KBM-7 (cell line): ENCODE results near the gene ZNF629.

Experiments
- DNase-seq: peaks from one replicate; pipeline ENCODE4 v3.0.0-alpha.2; 2015
- in situ Hi-C: fragments of 300-500 bp; cut with MboI; formaldehyde crosslinking; loops from 2 replicates; pipeline ENCODE4 v1.14.3; 2020; ENCODE audit warnings: low sequenced_read_pairs, low pct_unique_long_range_greater_than_20kb, mixed read lengths

ZNF629 gene

DNA sequence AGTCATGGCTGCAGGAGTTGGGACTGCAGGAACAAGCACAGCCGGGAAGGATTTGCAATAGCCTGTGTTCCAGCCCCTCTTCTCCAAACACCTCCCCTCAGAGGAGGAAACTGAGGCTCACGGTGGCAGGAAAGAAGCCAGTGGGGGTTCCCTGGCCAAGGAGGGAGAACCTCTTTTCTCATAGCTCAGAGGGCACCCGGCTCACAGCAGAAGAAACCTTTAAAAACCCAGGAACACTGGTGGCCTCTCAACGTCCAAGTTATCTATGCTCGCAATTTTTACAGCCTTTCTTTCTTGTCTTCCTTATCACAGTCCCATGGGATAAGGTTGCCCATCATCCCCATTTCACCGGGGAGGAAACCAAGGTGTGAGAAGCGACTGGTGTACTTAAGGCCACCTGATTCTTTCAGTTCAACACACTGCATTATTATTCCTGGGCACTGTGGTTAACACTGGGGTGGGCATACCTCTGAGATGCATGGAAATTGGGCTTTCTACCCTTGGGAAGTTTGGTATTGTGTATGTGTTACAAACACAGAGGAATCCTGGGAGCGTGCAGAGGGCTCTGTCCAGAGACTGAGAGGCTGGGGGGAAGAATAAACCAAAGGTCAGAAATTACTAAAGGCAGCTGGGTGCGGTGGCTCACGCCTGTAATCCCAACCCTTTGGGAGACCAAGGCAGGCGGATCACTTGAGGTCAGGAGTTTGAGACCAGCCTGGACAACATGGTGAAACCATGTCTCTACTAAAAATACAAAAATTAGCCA is 791 bp upstream of the ZNF629 start:
- in situ Hi-C loops = no loop called here
- no peak for DNase-seq

DNA sequence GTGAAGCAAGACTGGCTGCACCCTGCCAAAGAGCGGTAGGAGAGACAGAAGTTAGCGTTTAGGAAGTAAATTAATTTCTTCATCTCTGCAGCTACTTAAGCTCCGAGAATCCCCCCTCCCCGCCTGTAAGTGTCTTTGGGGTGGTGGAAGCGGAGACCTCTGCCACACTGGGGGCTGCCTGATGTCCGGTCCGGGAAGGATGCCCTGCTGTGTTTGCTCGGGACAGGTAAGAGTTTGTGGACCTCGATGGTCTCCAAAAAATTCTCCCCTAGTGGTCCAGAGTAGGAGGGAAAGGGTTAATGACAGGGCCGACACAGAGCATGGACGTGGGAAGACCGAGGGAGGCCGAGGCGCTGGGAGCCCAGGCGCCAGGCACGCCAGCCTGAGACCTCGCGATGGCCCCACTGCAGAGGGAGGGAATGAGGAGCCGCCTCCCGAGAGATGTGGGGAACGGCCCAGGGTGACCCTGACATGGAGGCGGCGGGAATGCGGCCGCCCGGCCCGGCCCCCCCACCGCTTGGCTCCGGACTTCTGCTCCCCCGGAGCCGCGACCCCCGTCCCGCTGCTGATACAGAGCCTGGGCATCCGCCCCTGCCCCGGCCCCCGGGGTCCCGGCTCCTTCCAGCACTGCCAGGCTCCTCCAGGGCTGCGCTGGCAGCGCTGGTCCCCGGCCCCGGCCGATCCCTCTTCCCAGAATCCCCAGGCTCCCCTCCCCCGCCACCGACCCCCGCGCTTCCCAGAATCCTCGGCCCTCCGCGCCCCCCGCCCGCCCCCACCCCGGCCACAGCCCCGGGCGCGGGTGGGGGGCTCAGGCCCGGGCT is 680 bp downstream of the ZNF629 start:
- in situ Hi-C loops = no loop called here
- no peak for DNase-seq

DNA sequence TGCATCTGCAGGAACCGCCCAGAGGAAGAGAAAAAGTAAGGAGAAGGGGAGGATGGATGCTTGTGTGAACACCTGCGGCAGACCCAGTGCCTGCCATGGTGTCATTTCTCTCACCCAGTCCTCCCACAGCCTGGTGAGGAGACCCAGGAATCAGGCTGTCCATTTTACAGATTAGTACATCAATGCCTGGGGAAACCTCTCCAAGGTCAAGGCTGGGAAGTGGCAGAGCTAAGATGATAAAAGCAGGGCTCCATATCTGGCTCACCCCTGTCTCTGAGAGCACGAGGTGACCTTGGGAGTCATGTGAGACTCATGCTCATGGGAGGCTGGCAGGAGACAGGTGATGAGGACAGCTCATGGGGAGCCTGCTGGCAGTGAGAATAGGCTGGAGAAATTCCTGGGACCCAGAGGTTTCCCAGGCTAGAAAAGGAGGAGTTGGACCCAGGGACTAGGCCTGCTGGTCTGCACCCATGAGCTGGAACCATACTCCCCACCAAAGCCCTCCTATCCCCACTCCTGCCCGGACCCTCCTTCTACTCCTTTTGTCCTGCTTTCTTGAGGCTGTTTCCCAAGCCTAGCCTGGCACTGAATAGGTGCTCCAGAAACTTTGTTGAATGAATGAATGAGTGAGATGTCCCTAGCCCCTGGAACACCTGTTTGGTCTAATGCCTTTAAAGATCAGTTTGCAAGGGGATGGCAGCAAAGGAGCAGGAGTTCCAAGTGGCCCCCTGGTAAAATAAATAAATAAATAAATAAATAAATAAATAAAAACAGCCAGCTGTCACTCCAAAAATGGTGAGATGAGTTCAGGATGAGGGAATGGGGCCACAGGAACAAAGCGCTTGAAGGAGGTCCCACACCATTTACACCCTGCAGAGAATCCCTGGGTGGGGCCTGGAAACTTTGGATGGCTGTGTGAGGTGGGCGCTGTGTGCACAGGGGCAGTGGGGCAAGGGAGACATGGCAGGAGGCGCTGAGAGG is 1.6 kb downstream of the ZNF629 start:
- DNase-seq = no peak
- in situ Hi-C loops = no loop called here

DNA sequence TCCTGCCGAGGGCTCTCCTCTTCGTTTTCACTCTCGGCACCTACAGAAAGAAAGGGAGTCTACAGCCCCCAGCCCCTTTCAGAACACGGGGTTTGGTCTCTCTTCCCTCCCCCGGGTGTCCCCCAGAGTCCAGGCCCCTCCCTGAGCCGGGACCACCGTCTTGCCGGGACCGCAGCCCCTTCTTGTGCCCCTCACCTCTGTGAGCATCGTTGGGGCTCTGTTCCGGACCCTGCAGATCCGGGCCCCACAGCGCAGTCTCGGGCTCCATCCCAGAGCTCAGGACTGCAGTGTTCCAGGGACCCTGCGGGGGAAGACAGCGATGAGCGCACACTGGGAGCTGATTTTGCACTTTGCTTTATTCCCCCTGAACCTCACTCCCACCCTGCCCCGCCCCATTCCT is 2.8 kb downstream of the ZNF629 start:
- in situ Hi-C loops = no loop called here
- no peak for DNase-seq

DNA sequence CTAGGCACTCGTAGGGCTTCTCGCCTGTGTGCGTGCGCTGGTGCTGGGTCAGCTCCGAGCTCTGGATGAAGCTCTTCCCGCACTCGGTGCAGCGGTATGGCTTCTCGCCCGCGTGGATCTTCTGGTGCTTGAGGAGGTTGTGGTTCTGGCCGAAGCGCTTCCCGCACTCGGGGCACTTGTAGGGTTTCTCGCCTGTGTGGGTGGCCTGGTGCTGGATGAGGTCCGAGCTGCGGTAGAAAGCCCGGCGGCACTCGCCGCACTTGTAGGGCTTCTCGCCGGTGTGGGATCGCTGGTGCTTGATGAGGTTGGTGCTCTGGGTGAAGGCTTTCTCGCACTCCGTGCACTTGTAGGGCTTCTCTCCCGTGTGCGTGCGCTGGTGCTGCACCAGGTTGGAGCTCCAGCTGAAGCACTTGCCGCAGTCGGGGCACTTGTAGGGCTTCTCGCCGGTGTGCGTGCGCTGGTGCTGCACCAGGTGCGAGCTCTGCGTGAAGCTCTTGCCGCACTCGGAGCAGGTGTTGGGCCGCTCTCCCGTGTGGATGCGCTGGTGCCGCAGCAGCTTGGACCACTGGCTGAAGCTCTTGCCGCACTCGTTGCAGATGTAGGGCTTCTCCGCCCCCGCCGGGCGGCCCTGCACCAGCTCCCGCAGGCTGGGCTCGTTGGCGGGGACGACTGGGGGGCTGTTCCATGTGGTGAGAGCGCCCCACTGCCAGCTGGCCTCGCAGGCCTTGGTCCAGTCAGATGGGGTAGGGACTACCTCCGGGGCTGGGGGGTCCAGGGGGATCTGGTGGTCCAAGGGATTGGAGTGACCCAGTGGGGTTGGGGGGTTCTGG is 3.5 kb downstream of the ZNF629 start:
- no peak for DNase-seq
- in situ Hi-C loops = no loop called here

DNA sequence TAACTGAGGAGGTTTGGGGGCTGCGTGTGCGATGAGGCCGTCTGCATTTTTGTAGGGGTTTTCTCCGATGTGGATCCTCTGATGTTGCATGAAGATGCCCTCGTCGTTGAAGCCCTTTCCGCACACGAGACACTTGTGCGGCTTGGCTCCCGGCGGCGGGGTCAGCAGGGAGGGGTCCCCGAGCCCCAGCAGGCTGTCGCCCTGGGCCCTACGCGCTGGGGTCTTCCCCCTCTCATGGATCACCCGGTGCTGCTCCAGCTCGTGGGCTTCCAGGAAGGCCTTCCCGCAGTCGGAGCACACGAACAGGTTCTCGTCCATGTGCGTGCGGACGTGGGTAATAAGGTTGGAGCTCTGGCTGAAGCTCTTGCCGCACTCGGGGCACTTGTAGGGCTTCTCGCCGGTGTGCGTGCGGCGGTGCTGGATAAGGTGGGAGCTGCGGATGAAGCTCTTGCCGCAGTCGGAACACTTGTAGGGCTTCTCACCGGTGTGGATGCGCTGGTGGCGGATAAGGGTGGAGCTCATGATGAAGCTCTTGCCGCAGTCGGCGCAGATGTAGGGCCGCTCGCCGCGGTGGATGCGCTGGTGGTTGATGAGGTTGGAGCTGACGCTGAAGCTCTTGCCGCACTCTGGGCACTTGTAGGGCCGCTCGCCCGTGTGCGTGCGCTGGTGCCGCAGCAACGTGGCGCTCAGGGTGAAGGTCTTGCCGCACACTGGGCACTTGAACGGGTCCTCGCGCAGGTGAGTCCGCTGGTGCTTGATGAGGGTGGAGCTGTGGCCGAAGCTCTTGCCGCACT is 4.3 kb downstream of the ZNF629 start:
- in situ Hi-C loops = no loop called here

DNA sequence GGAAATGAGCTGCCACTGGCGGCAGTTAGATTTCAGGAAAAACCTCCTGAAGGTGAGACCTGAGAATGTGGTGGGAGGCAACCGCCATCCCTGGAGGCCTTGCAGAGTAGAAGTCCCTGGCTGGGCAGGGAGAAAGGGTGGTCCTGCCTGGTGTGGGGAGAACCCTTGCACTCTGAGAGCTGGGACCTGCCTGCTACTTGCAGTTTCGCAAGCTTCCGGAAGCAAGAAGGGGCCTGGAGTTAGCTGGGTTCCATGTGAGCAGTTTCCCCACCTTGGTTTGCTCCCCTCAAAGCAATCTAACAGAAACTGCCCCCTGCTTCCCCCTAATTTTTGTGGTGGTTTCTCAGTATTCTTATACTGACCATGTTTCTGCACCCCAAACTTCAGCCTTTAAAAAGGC is 6.5 kb downstream of the ZNF629 start:
- in situ Hi-C loops = no loop called here
- DNase-seq = no peak

More for the DNA sequence above, 4.3 kb downstream of the ZNF629 start:
- DNase-seq = no peak

DNA sequence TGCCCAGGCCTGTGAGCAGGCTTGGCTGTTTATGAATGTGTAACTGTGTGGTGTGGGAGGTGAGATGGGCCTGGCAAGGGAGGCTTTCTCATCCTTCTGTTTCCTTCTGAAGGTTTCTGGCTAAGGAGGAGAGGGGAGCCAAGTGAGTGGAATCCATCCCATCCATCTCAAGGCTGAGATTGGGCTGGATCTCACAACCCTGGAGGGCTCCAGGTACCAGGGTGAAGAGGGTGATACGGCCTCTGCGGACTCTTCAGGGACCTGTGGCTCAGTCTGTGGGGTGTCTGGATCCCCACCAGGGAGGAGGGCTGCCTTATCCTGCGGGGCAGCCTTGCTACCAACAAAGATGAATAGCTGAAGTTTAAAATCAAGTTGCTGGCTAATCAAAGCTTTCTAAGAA is 7.0 kb downstream of the ZNF629 start:
- no peak for DNase-seq
- in situ Hi-C loops = no loop called here

DNA sequence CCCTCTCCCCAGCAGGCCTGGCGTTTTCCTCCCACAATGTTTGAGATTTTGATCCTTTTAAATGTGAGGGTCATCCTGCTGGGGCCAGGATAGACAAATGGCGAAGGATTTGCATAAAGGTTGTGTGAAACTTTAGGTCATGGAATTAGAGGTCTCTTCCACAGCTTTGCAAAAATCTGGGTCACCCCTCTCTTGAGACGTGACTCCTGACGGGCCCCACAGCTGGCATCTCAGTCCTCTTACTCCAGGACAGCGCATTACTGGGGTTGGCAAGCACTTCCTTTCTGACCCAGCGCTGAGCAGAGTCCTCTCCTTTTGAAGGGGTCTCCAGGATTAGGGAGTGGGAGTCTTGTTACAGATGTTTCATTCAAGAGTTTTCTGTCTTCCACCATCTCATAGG is 7.4 kb downstream of the ZNF629 start:
- in situ Hi-C loops = no loop called here
- no peak for DNase-seq

DNA sequence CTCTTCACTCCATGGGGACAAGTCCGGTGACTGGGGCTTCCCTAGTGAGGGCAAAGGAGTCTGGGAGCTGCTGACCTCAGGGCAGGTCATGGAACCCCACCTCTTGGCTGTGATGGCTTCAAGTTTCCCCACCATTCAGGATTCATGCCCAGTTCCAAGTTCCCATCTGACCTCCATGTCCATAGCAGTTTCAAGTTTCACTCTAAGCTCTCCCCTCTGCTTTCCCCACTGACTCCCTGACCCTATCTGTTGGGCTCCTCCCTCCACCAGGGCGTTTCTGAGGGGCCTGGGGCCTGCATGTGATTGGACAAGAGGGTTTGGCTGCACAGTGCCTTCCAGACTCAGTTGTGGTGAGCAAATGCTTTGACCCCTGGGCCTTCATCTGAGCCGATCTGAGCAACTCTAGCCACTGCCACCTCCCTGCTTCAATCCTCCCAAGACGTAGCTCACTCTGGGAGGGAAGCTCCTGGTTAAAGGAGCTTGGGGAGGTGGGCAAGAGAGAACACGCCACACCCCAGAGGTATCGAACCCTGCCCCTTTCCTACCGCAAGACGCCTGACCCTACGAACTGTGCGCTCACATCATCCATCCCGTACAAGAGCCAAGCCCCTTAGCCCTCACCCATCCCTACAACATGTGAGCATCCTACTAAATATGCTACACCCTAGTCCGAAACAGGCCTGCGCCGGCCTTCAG is 8.3 kb downstream of the ZNF629 start:
- in situ Hi-C loops = no loop called here
- DNase-seq = no peak

DNA sequence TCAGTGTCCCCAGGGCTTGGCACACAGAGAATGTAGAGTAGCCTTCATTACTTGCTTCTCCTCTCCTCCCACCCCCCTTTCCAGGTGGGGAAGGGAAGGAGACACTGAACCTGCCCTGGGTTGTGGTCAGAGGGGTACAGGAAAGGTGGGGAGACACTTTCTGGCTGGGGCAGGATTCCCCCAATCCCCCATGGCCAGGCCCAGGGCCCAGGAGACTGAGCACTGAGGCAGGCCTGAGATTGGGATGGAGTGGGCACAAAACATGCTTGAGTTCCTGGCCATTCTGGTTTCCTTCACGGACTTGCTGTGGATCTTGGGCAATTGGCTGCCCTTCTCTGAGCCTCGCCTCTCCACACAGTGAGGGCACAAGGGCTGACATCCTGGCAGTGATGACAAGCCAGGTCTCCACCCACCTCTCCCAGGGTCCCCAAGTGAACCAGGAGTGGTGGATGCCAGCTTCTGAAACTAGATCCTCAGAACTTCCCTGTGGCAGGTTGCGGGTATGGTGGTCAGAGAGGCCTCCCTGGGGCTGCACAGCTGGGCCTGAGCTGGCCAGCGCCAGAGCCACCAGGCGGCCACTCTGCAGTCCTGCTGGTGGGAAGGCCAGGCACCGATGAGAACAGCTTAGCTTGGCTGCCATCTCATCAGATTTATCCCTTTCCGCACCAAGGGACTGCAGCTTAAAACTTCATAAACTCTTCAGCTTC is 9.3 kb downstream of the ZNF629 start:
- in situ Hi-C loops = no loop called here
- DNase-seq = no peak

DNA sequence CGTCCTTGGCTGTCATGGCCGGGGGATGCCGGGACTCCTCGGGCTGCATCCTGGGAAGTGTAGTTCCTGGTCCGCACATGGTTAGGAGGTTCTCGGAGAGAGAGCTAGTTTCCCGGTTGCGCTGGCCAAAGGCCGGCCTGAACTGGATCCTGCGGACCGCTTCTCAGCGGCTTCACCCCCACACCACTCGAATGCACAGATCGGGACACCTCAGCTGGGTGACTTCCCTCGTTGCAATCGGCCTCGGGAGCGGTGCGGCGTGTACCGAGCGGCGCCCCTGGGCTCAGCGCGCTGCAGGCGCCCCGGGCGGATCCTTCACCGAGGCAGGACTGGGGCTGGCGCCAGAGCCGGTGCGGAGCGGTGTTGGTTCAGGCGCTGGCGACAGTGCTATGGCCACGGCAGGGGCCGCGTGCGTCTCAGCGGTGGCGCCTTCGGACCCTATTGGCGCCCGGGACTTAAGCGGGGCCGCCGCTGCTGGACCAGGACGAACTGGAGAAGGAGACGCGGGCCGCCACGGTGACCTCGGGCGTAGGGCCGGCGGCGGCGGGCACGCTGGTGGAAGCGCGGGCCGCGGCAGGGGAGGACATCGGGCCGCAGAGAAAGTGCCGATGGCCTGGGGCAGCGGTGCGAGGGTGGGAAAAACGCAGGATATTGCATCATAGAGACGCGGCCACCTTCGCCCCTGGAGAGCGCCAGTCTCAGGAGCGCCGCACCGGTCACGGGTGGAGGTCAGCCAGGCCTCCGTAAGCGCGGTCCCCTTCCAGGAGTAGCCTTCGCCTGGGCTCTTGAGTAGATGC is 11.4 kb downstream of the ZNF629 start:
- peak; percentile 83 for DNase-seq
- in situ Hi-C loops = no loop called here

DNA sequence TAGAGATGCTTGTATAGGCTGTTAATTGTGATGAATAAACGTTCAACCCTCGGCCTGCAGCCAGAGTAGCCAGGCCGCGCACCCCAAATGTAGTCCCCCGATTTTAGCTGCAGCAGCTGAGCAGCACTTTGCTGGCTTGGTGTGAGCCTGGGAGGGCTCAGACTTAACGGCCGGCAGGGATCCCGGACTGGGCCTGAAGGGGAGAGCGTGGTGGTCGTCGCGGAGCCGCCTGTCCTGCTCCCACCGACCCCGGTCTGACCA is 11.9 kb downstream of the ZNF629 start:
- DNase-seq = no peak

DNA sequence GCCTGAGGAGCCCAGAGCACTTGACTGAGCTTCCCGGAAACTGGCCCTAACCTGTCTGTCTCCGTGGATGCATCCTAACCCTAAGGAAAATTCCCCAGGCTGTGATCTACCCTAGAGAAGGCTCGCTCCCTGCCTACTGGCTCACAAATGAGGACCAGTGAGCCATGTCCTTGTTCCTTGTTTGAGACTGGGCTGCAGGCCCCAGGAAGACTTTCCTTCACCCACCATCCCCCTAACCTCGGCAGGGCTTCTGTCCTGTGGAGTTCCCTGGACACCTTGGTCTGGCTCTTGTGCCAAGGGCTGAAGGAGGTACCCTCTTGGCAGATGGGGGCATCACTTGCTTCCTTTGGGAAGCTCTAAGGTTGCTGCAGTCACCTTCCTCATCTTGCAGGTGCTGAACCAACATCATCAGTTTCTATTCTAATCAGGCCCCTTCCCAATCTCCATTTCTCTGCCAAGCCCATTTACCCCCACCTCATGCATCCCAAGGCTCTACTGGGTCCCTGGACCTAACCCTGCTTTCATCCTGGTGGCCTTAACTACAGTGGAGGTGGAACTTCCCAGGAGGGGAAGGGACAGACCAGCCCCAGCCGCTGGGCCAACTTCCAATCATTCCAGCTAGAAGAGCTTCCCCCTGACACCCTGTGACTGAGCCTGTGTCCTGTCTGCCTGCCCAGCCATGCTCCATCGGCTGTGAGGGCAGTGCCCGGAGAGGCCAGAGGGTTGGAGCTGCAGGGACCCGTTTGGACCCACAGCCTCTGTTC is 12.5 kb downstream of the ZNF629 start:
- in situ Hi-C loops = no loop called here
- no peak for DNase-seq

More for the DNA sequence above, 11.9 kb downstream of the ZNF629 start:
- in situ Hi-C loops = no loop called here

DNA sequence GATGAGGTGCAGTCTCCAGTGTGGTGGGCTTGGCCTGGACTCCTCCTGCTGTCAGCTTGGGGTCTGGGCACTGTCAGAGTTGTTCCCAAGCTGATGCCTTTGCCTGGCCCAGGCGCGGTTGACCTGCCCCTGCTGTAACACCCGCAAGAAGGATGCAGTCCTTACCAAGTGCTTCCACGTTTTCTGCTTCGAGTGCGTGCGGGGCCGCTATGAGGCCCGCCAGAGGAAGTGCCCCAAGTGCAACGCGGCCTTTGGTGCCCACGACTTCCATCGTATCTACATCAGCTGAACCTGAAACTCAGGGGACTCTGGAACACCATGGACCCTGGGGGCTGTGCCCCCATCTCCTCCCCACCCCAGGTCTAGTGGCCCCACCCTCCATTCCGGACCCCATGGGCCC is 13.2 kb downstream of the ZNF629 start:
- DNase-seq = no peak
- in situ Hi-C loops = no loop called here

DNA sequence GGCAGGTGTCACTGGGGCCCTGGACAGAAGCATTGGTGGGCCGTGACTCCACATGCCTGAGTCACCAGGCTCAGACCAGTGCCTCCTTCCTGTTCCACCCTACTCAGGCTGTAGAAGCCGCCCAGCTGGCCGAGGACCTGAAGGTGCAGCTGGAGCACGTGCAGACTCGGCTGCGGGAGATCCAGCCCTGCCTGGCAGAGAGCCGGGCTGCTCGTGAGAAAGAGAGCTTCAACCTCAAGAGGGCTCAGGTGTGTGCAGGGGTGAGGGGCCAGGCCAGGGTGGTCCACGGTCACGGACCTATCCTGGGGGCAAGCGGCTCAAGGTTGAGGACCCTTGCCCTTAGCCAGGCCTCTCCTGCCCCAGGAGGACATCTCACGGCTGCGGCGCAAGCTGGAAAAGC is 15.3 kb downstream of the ZNF629 start:
- DNase-seq = no peak
- in situ Hi-C loops = no loop called here
